ENCODE data around the gene PRKAA1.

PRKAA1 gene

DNA sequence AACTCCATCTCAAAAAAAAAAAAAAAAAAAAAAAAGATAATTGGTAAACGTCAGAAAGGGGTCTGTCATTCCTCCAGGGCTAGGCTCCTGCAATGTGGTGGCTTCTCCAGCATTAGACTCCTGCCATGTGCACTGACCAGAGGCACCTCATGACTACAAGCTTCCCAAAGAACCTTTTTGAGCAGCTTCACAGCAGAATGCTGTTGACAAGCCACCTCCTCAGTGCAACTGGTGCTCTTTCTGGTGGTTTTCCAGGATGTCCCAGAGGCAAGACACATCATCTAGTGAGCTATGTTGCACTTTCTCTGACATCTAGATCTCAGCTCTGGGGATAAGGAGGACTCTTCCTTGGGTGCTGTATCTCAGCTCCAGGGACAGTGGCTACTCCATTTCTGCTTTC, 25.3 kb upstream of the PRKAA1 start:
- DNase-seq (ENCODE audit: insufficient read length, low spot score) (no peak), FAIRE-seq (no peak)
- no peak for TF ChIP-seq CTCF (IDR thresholded peaks at IDR 0.05; ENCODE audit: insufficient read depth, missing control alignments)

- FAIRE-seq (no peak), DNase-seq (ENCODE audit: insufficient read length, low spot score) (no peak)
- no peak for TF ChIP-seq CTCF (IDR thresholded peaks at IDR 0.05; ENCODE audit: insufficient read depth, missing control alignments)
Measured at GRCh38 chr5:40813698-40814281, 15.6 kb upstream of the PRKAA1 start.

GRCh38 chr5:40812125-40812524, 14.0 kb upstream of the PRKAA1 start:
- DNase-seq (ENCODE audit: insufficient read length, low spot score) (no peak), FAIRE-seq (no peak)
- no peak for TF ChIP-seq CTCF (IDR thresholded peaks at IDR 0.05; ENCODE audit: insufficient read depth, missing control alignments)

DNA sequence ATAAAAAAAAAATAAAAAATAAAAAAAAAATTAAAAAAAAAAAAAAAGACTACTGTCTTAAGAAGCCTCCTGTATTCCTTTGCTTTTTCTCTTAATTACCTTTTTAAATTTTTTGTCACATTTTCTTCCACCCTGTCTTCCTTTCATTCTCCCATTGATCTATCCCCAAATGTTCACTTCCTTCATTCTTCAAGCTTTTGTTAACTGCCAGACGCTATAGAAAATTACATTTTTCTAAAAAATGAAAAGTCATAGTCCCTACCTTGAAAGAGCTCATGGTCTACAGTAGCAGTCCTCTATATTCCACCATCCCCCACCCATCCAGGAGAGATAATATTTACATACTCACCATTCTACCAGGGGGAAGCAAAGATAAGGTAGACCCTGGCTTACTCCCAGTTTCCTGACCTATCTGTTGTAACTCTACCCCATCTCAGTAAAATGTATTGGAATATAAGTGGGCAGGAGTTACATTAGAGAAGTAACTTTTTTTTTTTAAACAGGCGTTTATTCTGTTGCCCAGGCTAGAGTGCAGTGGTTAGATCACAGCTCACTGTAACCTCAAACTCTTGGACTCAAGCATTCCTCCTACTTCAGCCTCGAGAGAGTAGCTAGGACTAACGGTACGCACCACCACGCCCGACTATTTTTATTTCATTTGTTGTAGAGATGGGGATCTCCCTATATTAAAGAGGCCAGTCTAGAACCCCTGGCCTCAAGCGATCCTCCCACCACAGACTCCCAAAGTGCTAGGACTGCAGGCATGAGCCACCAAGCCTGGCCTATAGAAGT, 3.8 kb upstream of the PRKAA1 start:
- FAIRE-seq = no peak

GRCh38 chr5:40799258-40799657, 1.1 kb upstream of the PRKAA1 start:
- FAIRE-seq (no peak), DNase-seq (ENCODE audit: insufficient read length, low spot score) (no peak)
- no peak for TF ChIP-seq CTCF (IDR thresholded peaks at IDR 0.05; ENCODE audit: insufficient read depth, missing control alignments)

More for the DNA sequence above, 3.8 kb upstream of the PRKAA1 start:
- no peak for DNase-seq (ENCODE audit: insufficient read length, low spot score)
- no peak for TF ChIP-seq CTCF (IDR thresholded peaks at IDR 0.05; ENCODE audit: insufficient read depth, missing control alignments)

DNA sequence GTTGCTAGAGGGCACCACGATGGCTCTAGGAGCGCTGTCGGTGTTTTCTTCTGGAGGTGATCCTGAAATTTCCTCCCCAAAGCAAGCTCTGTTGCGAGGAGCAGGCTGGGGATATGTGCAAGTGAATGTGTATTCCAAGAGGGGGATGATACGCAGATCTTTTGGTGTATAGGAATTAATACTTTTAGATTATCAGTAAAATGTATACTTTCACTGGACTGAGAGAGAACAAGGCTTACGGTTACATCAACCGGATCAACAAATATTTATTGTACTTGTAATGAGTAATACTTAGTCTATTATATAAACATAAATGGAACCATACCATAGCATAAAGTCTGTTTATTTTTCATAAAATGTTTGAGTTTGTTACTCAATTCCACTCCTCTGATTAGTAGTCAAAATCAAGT, 632 bp upstream of the PRKAA1 start:
- FAIRE-seq (no peak), DNase-seq (ENCODE audit: insufficient read length, low spot score) (no peak)
- no peak for TF ChIP-seq CTCF (IDR thresholded peaks at IDR 0.05; ENCODE audit: insufficient read depth, missing control alignments)
